HG03571 (cell line): ENCODE results near the gene USP49.

Source experiments
- ATAC-seq: cut with Tn5 transposase; IDR thresholded peaks from one replicate; pipeline ENCODE4 v1.9.1; 2021; ENCODE audit not compliant: unreplicated experiment

USP49 gene

GRCh38 chr6:41759905-41760579 lies 135.1 kb downstream of the USP49 start:
- ATAC-seq = no peak

DNA sequence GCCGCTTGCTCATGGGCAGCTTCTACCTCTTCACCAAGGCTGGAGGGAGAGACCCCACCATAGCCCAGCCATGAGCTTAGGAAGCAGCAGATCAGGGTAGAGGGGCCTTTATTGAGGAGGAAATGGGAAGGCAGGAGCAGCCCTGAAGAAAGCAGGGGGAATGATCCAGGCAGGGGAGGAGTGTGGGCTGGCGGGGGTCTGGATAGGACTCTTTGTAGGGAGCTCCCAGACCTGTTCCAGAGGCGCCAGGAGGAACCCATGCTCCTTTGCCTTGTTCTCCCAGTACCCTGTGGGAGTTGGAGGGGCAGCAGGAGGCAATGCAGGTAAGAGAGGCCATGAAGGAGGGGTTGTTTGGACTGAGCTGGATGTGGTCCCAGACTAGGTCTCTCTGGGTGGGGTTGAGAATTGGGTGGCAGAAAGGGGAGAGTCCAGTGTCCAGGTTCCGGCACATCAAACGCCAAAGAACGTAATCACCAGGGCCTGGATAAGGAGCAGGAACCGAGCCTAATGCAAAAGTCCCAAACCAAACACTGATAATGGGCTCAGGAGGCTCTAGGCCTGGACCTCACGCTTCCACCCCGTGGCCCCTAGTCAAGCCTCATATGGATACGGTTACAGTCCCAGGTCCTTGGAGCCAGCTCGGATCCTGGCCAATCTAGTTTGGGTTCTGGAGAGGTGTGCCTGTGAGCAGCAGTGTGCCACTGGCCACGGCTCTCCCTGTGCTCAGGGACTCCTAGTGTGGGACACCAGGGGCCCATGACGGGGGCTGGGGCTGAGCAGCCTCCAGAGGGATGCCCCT lies 135.9 kb downstream of the USP49 start:
- no peak for ATAC-seq

- no peak for ATAC-seq
Observed at GRCh38 chr6:41758641-41759035, 136.5 kb downstream of the USP49 start.

GRCh38 chr6:41757931-41758640 lies 137.1 kb downstream of the USP49 start:
- ATAC-seq = no peak

DNA sequence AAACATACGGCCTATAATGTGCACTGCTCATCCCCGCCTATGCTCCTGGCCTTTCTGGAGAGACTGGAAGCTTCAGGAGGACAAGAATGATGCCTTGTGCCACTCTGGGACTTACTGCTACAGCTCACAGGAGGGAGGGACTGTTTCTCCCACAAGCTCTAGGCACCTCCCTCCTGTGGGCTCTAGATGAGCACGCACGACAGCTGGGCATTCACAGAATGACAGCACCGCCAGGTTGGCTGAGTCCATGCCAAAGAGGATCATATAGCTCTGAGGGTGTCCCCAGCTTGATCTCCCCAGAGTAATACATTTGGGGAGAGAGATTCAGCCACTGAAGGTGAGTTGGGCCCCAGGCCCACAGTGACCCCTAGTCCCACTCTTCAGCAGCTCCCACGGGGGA lies 137.9 kb downstream of the USP49 start:
- ATAC-seq = no peak

DNA sequence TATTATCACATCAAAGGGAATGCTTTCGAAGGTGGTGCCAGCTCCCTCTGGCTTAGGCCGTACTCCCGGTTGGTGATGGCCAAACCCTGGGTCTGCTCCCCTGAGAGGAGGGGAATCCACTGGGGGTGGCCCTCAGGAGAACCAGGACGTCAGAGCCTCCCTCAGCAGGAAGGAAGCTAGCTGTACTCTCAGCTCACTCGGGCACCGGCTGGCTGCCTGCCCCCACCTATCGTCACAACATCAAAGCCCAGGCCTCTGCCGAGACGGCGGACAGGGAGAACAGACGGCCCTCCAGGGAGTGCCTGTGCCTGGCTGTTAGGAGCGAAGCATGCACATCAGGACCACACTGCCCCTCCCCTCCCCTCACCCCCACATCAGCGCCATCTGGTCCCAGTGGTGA lies 138.8 kb downstream of the USP49 start:
- no peak for ATAC-seq

- no peak for ATAC-seq
Observed at GRCh38 chr6:41755895-41756294, 139.3 kb downstream of the USP49 start.

DNA sequence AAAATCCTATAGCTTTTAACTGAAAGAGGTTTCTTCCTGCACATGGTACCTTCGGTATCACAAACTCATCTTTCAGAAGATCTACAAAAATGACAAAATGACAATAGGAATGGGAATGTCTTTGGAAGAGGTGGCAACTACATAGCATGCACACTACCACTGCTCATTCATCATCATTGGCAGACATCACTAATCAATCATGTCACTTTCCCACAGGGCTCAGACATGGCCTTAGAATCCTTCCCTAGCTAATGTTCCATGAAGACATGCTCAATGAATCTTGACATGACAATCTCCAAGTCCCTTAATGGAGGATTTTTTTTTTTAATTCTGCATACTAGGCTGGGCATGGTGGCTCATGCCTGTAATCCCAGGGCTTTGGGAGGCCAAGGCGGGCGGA lies 144.8 kb downstream of the USP49 start:
- no peak for ATAC-seq

DNA sequence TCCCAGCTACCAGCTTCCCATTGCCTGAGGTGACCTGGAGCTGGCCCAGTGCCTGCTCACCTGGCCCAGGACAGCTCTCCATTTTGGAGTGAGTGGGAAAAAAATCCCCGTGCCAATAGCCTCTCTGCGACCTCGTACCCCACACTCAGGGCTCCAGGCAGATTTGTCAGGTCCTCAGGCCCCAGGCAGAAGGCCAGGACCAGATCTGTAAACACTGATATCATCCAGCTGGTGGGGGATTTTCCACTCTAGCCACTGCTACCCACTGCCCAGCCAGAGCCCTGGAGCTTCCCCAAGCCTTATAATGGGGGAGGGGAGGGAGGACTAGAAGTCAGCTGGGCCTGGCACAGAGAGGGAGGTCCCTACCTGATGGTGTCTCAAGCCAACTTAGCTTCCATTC lies 146.6 kb downstream of the USP49 start:
- ATAC-seq = no peak

DNA sequence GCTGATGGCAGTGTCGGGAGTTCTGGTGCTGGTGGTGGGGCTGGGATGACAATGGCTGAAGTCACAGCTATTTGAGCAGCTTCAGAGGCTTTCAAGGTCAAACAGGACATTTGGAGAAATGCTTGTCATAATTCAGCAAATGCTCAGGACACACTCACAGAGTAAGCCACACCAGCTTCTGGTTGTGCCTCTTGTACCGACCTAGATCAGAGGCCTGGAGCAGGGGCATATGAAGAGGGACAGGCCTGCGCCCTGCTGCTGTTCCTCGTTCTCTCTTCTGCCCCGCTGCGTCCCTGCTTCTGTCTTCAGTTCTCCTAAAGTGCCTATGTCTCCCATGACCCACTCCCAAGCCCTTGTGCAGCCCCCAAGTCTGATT lies 147.1 kb downstream of the USP49 start:
- no peak for ATAC-seq

GRCh38 chr6:41747256-41748101 lies 147.7 kb downstream of the USP49 start, which contains the start of gene PGC:
PGC (minus strand) TSS chr6:41747397; CDS start chr6:41747334, 63 bp downstream.
- ATAC-seq = no peak

- ATAC-seq = no peak
Observed at GRCh38 chr6:41746107-41746506, 149.1 kb downstream of the USP49 start.

GRCh38 chr6:41744236-41744787 lies 150.9 kb downstream of the USP49 start:
- ATAC-seq = no peak

- no peak for ATAC-seq
Observed at GRCh38 chr6:41743406-41744235, 151.6 kb downstream of the USP49 start.

DNA sequence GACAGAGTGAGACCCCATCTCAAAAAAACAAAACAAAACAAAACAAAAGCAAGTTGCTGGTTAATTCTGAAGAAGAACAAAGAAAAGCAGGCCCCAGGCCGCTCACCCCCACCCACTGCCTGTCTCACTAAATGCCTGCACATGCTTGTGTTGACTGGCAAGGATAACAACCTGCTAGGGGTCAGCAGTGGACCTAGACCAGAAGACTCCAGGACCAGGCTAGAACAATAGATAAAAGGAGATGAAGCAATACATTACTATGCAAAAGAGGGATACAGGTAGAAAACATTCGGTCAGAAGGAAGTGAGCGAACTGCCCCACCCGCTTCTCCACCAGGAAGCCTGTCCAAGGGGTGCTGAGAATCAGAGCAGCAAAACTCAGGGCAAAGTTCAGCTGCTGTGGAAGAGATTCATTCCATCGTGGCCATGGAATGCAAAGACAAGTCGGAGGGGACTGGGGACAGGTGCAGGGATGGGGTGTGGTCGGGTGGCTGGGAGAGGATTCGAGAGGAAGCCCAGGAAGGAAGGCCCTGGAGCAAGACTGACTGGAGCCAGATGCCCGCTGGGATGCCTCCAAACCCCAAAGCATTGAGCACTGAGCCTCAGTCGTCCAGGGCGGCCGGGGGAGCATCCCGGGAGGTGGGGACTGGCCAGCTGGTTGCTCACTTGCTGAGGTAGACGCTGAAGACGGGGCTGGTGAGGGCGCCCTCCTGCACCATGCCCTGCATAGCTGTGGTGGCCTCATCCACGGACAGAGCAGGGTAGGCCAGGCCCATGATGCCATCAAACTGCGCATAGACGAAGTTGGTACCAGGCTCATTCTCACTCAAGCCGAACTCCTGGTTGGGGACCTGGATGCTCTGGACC lies 153.3 kb downstream of the USP49 start:
- ATAC-seq = no peak

DNA sequence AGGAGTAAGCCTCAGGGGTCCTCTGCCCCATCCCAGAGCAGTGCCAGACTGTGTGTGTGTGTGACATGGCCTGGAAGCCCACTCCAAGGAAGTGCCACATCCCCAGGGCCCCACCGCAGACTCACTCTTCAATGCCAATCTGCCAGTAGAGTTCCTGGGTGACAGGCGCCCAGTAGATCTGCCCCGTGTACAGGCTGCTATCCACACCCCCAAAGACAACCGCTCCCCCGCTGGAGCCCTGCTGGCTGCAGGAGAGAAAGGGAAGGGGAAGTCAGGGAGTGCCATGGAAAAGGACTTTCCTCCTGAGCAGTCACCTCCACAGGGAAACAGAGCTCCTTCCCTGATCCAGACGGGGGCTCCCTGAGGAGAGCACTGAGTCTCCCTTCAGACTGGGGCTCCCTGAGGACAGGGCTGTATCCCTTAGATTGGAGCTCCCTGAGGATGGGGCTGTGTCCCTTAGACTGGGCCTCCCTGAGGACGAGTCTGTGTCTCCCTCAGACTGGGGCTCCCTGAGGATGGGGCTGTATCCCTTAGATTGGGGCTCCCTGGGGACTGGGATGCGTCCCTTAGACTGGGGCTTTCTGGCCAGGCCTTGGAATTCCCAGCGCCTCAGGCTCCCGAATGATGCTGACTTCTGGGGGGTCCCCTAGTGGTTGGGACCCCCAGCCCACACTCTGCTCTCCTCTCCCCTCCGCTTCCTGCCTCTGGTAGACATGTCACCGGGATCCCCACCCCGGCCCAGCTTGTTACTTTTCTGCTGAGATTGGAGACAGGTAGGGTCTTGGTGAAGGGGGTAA lies 154.6 kb downstream of the USP49 start:
- no peak for ATAC-seq
